Stimulated activated CD4-positive, alpha-beta T cell treated with anti-CD3 and anti-CD28 coated beads, TNF-alpha, amount 100 ng/mL, for 4 hours (primary cell): ENCODE measurements around the gene PRKCA.
"Not testable (repeated sequence)": the region's sequence is repeated elsewhere in the genome, so short reads cannot be mapped to it uniquely, and the experiment has no call there.

Source experiments
- DNase-seq, 3 experiments: peaks; one replicate each; pipeline ENCODE4 v3.0.0-alpha.2; 2020; ENCODE audit warnings: low read depth in 3 of 3

PRKCA gene

DNA sequence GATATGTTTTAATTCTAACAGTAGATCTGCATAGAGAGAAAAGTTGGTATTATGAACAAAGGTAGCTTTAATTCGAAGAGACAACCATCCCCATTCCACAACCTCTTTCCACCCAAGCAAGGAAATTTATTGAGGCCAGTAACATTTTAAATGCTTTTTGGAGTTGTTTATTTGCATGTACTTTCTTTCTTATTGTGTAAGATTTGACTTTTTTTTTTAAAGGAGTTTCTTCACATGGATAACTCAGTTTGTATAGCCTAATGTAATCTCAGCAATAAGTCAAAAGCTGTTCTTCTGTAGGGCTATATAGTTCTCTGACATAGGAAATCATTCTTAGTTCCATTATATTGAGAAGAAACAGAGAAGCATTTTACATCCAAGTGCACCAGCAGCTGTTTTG is 163.3 kb downstream of the PRKCA start:
- no peak for DNase-seq

DNA sequence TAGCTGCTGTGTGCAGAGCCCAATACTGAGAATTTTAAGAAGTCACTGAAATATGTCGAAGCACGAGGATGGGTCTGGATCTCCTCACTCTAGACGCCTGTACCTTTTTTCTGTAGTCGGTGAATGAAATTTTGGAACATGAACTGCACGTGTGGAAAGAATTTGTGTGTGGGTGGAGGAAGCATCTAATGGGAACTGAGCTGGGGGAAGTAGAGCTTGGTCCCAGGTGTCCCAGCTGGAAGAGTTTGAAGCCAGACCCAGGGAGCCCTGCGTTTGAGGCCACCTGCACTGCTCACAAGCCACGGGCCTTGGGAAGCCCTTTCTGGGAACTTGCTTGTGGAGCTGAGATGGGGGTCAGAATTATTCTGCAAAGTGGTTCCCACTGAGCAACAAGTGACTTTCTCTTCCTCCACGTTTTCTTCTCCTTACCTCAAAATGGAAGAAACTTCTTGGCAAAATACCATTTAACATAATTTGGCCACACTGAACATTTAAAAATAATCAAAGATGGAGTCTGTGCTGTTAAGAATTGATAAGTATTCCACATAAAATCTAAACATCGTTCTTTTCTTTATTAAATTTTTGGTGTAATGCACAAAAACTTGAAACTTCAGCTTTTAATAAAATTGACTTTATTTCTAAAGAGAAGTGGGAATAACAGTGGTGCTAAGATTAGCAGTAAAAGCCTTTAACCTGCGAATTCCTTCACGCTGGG is 163.8 kb downstream of the PRKCA start:
- DNase-seq = no peak

DNA sequence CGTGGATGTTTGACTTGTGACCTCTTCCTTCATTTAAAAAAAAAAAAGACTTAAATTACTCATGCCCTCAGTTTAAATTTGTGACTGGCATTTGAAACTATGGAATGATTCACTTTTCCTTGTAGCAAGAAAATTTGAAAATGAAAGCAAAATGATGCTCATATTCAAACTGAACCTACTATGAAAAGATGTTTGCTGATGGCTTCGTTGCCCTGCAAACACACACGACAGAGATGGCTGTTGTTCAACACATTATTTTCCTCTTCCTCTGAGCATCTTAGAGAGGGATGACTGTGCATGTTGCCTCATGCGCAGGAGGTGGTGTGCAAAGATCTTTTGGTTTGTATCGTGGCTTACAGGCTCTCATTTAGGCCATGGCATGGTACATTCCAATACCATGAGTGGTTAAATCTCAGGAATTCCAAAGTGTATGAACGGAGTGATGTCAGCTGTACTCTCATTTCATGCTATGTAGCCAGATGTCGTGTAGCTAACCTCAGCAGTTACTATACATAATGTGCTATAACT is 164.5 kb downstream of the PRKCA start:
- peak in 1 of 3 experiments; percentile 14 for DNase-seq

DNA sequence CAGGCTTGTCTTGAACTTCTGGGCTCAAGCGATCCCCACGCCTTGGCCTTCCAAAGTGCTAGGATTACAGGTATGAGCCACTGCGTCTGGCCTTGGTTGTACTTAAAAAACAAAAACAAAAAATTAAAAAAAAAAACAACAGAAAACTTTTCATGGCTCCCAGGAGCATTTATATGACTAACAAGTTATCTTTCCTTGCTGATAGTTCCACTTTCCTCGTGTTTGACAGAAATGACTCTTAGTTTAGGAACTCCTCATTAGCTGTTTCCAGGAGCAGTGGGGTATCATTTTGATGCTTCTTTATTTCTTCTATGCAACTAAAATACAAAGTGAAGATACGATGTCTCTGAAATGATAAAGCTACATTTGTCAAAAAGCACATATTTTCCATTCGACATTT is 165.4 kb downstream of the PRKCA start:
- DNase-seq = no peak

DNA sequence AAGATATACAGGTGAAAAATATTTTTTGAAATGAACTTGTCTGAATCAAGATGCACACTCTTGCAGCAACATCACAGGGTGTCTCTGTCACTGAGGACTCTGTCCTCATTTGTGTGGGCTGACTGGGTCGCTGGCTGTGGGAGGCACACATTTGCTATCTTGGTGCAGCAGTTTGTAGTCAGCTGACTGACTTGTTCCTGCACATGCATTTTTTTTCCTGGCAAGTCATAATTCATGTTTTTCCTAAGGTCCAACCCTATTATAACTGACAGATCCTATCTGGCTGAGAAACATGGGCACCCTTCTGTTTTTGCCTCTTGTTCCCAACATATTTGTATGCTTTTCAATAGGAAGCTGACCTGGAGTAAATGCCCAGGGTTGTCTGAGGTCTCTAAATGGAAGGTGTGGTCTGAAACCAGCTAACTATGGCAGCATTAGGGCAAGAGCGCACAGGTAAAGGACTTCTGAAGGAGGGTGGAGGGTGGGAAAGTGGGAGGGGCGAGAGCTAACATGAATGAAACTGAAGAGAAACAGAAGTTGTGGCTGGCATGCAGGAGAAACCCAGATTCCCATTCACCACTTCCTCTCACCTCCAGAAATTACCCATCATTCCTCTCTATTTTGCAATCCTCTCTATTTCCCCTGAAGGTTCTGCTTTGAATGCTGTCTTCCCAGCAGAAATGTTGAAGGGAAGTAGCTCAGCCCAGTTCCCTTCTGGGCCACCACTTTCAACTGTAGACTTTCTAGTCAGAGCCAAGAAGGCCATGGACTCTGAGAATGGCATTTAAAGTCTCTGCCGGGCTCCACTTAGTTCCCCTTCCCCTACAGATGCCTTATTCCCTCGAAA is 166.1 kb downstream of the PRKCA start:
- DNase-seq = no peak

DNA sequence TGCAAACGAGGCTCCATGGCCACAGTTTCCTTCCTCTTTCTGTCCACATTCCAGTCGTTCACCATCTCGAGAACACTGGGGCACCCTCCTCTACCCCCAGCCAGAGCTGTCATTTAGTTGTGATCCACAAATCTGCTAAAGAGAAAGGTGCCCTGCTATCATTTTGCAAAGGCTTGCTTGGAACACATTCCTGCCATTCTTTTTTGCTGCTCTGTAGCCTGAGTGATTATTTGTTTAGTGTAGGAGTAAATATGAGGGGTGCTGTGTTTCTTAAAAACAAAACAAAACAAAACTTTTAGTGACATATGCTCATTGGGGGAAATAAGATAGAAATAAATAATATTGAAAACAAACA is 166.7 kb downstream of the PRKCA start:
- no peak for DNase-seq

DNA sequence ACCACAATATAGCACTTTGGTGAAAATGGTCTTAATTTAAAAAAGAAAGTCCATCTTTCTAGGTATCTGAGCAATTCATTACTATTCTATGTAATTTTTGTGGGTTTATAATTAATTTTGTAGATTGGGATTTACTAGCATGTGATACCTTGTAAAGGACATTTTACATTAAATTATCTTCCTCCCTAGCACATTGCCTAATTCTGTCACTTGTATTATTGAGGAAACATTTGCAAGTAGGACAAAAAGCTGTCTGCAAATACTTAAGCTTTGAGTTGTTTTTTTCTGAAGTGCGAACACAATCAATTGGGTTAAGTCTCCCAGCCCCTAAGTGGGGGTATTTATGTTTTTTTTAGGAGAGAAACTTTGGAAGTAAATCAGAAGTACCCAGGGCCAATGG is 167.0 kb downstream of the PRKCA start:
- DNase-seq = no peak

DNA sequence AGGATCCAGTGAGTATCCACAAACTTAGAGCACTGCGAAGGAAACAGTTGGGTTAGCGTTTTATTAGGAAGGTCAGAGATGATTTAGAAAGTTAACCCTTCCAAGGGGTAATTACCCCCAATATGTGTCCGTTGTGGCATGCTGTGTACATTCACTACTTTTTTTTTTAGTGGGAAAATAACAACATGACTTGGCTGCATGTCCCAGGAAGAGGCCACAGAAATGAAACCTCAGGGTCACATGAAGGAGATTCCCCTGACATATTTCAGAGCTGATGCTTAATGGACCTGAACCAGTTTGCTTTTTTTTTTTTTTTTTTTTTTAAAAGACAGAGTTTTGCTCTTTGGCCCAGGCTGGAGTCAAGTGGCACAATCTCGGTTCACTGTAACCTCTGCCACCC is 167.5 kb downstream of the PRKCA start:
- DNase-seq = no peak

DNA sequence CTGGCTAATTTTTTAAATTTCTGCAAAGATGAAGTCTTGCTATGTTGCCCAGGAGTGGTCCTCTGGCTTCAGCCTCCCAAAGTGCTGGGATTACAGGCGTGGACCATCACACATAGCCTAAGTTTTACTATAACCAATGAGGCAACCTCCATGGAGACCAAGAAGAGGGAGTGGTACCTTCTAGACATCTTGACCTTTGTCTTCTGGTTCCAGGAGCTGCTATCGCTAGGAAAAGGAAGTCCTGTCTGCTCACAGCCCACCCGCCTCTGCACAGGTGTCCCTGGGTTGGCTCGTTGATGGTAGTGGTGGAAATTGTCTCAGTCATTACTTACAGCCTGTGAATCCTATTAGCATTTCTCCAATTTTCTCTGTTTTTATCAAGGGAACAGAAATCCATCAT is 169.7 kb downstream of the PRKCA start:
- no peak for DNase-seq

DNA sequence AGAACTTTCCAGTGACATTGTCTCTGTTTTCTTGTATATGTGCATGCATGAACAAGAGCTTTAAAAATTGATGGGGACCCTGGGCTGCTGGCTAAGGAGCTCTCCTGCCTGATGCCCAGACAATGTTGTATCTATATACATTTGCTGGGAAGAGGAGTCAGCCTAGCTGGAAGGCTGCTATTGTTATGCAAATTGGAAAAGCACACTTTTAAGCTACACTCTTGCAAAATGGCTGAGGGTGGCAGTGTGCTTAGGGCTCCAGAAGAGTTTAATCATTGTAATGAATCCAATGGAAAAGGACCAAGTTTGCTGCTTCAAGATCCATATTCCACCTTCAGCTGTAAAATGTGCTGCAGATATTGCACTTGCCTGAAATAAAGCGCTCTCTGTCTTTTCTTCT is 171.8 kb downstream of the PRKCA start:
- DNase-seq = no peak

DNA sequence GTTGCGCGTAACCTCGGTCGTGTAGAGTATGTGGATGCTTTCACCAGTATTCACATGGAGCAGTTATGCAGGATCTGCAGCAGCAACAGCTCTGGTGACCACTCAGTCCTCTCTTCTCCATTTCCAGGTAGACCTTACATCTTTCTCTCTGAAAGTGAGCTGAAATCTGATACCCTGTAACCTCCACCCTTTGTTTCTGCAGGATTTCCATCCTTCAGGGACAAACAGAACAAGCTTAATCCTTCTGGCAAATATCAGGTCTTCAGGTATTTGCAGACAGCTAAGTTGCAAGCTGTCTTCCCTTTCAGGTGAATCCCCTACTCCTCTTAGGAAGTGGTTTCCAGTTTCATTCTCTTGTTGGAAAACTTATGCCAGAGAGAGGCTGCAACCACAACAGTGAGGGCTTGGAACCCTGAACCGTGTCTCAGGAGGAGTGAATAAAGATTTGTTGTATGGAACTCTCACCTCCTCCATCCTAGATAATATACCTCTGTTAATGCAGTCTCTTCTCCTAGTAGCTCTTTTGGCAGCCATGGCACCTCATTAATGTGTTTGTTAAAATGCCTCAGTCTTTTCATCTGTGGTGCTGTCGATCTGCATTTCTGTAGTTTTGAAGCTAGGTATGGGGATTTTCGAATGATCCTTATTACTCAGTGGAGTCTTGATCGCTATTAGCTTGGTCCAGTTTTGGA is 172.5 kb downstream of the PRKCA start:
- DNase-seq = no peak

DNA sequence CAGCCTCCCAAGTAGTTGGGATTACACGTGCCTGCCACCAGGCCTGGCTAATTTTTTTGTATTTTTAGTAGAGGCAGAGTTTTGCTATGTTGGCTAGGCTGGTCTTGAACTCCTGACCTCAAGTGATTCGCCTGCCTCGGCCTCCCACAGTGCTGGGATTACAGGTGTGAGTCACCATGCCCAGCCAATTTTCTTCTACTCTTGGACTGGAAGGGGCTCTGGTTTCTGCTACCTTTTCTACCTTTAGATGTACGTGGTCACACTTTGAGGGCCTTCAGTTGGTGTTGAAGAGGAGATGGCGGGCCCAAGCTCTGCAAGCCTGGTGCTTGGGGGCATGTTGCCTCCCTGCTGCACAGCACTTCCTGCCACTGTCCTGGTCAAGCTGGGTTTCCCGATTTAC is 173.6 kb downstream of the PRKCA start:
- DNase-seq = no peak

DNA sequence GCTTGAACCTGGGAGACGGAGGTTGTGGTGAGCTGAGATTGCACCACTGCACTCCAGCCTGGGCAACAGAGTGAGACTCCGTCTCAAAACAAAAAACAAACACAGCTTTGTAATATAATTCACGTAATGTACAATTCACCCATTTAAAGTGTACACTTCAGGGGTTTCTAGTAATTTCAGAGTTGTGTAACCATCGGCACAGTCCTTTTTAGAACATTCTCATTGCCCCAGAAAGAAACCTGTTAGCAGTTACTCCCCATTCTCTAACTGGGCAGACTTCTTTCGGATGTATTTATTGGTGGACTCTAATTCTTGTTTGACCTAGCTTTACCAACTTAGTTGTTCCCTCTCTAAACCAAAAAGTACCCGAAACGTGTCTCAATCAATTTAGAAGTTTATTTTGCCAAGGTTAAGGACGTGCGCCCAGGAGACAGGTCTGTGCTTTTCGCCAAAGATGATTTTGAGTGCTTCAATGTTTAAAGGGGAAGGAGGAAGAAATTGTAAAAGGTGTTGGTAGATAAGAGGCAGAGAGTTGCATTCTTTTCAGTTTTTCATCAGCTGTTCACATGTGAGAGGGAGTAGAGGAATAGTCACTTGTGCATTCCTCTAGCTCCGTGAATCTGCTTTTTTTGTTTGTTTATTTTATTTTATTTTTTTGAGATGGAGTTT is 175.3 kb downstream of the PRKCA start:
- no peak for DNase-seq

DNA sequence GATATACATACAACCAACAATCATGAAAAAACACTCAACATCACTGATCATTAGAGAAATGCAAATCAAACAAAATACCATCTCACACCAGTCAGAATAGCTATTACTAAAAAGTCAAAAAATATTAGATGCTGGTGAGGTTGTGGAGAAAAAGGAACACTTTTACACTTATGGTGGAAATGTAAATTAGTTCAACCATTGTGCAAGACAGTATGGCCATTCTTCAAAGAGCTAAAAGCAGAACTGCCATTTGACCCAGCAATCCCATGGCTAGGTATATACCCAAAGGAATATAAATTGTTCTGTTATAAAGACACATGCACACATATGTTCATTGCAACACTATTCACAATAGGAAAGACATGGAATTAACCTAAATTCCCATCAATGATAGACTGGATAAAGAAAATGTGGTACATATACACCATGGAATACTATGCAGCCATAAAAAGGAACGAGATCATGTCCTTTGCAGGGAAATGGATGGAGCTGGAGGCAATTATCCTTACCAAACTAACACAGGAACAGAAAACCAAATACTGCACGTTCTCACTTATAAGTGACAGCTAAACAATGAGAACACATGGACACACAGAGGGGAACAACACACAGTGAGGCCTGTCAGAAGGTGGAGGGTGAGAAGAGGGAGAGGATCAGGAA is 176.9 kb downstream of the PRKCA start:
- DNase-seq = not testable (repeated sequence)

DNA sequence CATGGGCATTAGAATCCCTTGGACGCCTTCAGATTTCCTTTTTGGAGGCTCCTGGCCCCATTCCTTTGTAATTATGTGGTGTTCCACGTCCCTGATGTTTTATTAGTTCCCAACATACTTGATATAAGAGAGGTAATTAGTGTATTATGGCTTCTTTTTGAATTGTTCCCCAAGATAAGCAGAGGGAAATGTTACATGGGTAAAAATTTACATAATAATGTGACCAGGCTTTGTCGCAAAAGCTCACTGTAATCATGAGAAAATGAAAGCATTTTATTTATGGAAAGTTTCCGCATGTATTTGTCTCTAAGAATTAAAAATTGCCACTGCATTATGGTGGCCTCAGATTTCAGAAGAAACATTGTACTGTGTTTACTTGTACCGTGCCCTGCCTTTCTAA is 177.8 kb downstream of the PRKCA start:
- DNase-seq = no peak

DNA sequence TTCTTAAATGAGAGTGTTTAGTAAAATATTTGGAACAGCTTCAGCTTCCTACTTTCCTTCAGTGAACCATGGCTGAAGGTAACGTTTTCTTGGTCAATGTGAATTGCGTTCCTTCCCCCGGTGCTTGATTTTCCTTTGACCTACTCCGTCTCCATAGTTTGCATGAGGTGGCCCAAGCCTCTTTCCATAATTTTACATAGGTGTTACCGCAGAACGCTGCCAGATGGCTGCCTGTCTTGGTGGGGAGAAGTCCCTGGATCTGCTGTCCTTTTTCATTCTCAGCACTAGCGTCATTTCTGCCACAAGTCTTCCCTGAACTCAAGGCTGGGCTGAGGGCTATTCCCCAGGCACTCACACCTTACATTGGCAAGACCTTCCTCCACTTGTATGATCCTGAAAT is 178.4 kb downstream of the PRKCA start:
- DNase-seq = no peak

DNA sequence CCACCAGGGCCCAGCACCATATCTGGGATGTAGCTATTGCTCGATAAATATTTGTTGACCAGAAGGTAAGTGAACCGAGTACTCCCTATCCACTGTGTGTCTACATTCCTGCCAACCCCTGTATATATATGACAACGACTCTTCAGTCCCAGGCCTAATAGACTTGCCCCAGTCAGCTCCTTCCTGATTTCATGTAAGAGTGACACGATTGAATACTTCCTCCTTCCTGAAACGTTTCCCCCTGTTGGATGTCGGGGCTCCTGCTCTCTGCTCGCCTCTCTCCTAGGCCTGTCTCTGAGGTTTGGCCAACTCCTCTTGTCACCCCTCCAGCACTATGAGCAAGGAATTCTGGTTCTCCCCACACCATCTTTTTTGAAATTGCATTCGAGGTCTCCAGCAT is 178.9 kb downstream of the PRKCA start:
- no peak for DNase-seq

DNA sequence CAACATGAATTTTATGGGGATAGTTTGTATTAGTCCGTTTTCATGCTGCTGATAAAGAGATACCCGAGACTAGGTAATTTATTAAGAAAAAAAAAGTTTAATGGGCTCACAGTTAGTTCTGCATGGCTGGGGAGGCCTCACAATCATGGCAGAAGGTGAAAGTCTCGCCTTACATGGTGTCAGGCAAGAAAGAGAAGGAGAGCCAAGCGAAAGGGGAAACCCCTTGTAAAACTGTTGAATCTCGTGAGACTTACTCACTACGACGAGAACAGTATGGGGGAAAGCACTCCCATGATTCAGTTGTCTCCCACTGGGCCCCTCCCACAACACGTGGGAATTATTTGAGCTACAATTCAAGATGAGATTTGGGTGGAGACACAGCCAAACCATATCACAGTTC is 181.5 kb downstream of the PRKCA start:
- DNase-seq = no peak

DNA sequence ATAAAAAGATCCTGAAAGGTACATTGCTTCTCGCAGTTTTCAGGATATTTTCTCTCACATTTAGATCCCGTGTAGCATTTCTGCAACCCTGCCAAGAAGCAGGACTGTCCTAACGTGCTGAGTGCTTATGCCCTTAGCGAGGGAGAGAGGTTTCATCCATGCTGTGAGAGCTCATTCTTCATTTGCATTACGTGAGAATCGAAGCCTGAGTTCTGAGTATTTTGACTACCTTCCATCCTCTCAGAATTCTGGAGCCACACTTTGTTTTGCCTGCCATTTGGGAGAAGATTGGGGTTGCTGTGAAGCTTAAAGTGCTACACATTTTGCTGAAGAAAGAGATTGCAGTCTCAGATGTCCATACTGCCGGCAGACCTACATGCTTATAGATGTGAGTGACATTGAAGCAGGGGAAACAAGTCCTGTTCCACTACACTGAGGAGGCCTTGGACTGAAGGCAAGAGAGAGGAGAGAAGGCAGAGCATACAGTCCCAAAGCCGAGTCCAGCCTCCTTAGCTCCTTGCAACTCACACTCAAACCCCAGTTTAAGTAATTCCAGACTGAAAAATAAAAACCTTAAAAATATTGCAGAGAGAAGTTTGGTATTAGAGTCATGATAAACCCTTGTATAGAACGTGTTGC is 183.0 kb downstream of the PRKCA start:
- no peak for DNase-seq

DNA sequence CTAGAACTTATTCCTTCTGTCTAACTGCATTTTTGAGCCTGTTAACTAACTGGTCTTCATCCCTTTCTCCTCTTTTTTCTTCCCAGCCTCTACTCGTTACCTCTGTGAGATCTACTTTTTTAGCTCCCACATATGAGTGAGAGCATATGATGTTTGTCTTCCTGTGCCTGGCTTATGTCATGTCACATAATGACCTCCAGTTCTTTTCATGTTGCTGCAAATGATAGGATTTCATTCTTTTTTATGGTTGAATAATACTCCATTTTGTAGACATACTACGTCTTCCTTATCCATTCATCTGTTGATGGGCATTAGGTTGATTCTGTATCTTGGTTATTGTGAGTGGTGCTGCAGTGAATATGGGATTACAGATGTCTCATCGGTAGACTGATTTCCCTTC is 184.7 kb downstream of the PRKCA start:
- no peak for DNase-seq

DNA sequence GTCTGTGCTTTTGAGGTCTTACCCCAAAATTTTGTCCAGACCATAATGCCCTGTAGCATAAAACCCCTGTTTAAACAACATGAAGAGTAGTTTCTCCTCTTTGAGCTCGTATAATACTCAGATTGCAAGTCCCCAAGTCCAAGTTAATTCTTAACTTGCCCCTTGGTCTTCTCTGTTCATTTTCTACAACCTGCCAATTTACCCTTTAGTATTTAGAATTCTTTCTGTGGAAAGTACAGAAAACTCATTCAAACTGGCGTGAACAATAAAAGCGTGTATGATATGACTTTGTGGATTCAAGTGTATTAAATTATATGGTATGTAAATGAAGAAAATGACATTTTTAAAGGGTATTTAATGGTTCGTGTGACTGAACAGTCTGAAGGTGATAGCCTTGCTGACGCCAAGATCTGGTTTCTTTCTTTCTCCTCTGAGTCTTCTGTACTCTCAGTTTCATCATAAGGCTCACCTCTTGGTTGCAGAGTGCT is 185.6 kb downstream of the PRKCA start:
- DNase-seq = no peak
